ENCODE results near the gene NLRP6. TPM values are rescaled to one million over a fixed set of nuclear protein-coding genes. Genes with fewer than 3 reads are reported as not detected.

Gene NLRP6
- polyA plus RNA-seq, 2 of the 4 experiments (the other 2 are of a cell fraction) = 0.03 TPM; not detected in 1

DNA sequence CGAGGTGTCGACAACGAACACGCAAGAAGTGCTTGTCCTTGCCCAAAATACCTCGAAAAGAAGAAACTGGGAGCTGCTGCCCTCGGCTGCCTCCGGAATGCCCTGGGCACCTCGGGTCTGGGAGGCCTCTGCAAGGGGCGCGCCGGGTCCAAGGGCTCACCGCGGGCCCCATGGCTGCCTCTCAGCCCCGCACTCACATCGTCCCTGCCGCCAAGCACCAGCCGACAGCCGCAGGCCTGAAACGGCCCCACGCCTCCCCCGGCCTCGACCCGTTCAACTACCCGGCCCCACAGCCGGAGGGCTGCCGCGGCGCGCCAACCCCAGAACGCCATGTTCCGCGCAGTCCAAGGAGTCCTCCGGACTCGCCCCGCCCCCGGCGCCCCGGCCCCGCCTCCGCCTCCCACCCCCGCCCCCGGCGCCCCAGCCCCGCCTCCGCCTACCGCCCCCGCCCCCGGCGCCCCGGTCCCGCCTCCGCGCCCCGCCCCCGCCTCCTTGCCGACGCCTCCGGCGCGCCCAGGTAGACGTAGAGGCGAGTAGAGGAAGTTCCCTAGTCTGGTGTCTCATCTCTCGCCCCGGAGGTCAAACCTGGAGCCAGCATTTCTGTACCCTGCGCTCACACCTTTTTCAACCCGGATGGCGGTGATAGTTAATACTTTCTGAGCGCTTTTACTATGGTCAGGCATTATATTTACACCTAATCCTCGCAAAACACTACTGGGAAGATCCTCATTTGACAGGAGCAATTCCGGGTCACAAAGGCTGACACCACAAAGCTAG, 42.0 kb upstream of the NLRP6 start, which contains the start of gene SIRT3 (continued):
- TF ChIP-seq, protein P1, sequence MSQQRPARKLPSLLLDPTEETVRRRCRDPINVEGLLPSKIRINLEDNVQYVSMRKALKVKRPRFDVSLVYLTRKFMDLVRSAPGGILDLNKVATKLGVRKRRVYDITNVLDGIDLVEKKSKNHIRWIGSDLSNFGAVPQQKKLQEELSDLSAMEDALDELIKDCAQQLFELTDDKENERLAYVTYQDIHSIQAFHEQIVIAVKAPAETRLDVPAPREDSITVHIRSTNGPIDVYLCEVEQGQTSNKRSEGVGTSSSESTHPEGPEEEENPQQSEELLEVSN (IDR thresholded peaks at IDR 0.05; ENCODE audit: borderline replicate concordance, low read depth) = peak; percentile 51; the same call in 1 of the 2 replicates
- TF ChIP-seq, protein P2, sequence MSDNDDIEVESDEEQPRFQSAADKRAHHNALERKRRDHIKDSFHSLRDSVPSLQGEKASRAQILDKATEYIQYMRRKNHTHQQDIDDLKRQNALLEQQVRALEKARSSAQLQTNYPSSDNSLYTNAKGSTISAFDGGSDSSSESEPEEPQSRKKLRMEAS (IDR thresholded peaks at IDR 0.05) = peak; percentile 43; the same call in 1 of the 2 replicates
- no peak for TF ChIP-seq HOXB13 (CRISPR knock-in tag; IDR thresholded peaks at IDR 0.05; ENCODE audit: low read depth)
- no peak for TF ChIP-seq ESRRA (IDR thresholded peaks at IDR 0.05; ENCODE audit: borderline replicate concordance, low read length)
- TF ChIP-seq ZC3H11A (IDR thresholded peaks at IDR 0.05) = no peak
- TF ChIP-seq CHD2 (IDR thresholded peaks at IDR 0.05; ENCODE audit: low read length, partially characterized antibody) = no peak
- TF ChIP-seq HDAC2 (IDR thresholded peaks at IDR 0.05) = no peak
- TF ChIP-seq ZNF302 (CRISPR knock-in tag; IDR thresholded peaks at IDR 0.05) = no peak
- TF ChIP-seq JUN (IDR thresholded peaks at IDR 0.05) = peak; percentile 67 to 80
- 0 out of 2 replicates have a peak, but pooled peaks have one; percentile 61 for TF ChIP-seq MAZ (IDR thresholded peaks at IDR 0.05; ENCODE audit: borderline replicate concordance, low read depth, low read length)
- no peak for TF ChIP-seq RFX5 (IDR thresholded peaks at IDR 0.05)
- peak; percentile 68; the same call in 1 of the 2 replicates for TF ChIP-seq PHF8 (IDR thresholded peaks at IDR 0.05; ENCODE audit: borderline replicate concordance, low read depth)
- TF ChIP-seq FOSB (CRISPR knock-in tag; IDR thresholded peaks at IDR 0.05) = no peak
- no peak for TF ChIP-seq RAD21 (conservative IDR thresholded peaks at IDR 0.05 in 1 of 2, IDR thresholded peaks at IDR 0.05 in 1 of 2)
- peak; percentile 16; the same call in 1 of the 2 replicates for TF ChIP-seq TFCP2L1 (CRISPR knock-in tag; IDR thresholded peaks at IDR 0.05)
- no peak for TF ChIP-seq EHF (CRISPR knock-in tag; IDR thresholded peaks at IDR 0.05)
- no peak for TF ChIP-seq HOXB5 (CRISPR knock-in tag; IDR thresholded peaks at IDR 0.05)
- no peak for TF ChIP-seq FOSL2 (IDR thresholded peaks at IDR 0.05)
- no peak for TF ChIP-seq FOSL2 (CRISPR knock-in tag; IDR thresholded peaks at IDR 0.05)
- TF ChIP-seq RARB (CRISPR knock-in tag; IDR thresholded peaks at IDR 0.05) = no peak
- peak; percentile 78 for TF ChIP-seq POLR2A (IDR thresholded peaks at IDR 0.05; ENCODE audit: low read length)
- TF ChIP-seq MYC (IDR thresholded peaks at IDR 0.05; ENCODE audit: borderline replicate concordance, low read length) = no peak
- no peak for TF ChIP-seq EHMT2 (IDR thresholded peaks at IDR 0.05; ENCODE audit: low read depth)
- TF ChIP-seq EP300 (IDR thresholded peaks at IDR 0.05) = no peak
- TF ChIP-seq, protein P3, sequence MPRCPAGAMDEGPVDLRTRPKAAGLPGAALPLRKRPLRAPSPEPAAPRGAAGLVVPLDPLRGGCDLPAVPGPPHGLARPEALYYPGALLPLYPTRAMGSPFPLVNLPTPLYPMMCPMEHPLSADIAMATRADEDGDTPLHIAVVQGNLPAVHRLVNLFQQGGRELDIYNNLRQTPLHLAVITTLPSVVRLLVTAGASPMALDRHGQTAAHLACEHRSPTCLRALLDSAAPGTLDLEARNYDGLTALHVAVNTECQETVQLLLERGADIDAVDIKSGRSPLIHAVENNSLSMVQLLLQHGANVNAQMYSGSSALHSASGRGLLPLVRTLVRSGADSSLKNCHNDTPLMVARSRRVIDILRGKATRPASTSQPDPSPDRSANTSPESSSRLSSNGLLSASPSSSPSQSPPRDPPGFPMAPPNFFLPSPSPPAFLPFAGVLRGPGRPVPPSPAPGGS (IDR thresholded peaks at IDR 0.05) = peak; percentile 74; the same call in 1 of the 3 replicates
- TF ChIP-seq HEYL (CRISPR knock-in tag; IDR thresholded peaks at IDR 0.05) = no peak
- TF ChIP-seq, protein P4, sequence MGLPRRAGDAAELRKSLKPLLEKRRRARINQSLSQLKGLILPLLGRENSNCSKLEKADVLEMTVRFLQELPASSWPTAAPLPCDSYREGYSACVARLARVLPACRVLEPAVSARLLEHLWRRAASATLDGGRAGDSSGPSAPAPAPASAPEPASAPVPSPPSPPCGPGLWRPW (IDR thresholded peaks at IDR 0.05) = no peak
- TF ChIP-seq, protein P5, sequence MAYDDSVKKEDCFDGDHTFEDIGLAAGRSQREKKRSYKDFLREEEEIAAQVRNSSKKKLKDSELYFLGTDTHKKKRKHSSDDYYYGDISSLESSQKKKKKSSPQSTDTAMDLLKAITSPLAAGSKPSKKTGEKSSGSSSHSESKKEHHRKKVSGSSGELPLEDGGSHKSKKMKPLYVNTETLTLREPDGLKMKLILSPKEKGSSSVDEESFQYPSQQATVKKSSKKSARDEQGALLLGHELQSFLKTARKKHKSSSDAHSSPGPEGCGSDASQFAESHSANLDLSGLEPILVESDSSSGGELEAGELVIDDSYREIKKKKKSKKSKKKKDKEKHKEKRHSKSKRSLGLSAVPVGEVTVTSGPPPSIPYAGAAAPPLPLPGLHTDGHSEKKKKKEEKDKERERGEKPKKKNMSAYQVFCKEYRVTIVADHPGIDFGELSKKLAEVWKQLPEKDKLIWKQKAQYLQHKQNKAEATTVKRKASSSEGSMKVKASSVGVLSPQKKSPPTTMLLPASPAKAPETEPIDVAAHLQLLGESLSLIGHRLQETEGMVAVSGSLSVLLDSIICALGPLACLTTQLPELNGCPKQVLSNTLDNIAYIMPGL (CRISPR knock-in tag; IDR thresholded peaks at IDR 0.05; ENCODE audit: borderline replicate concordance) = no peak
- TF ChIP-seq KDM1A (IDR thresholded peaks at IDR 0.05; ENCODE audit: low read depth) = no peak
- no peak for TF ChIP-seq GATA3 (IDR thresholded peaks at IDR 0.05; ENCODE audit: borderline replicate concordance)
- no peak for TF ChIP-seq RCOR1 (IDR thresholded peaks at IDR 0.05; ENCODE audit: low read depth, low read length)
- TF ChIP-seq HOXA7 (CRISPR knock-in tag; IDR thresholded peaks at IDR 0.05) = peak; percentile 22; the same call in 1 of the 2 replicates
- no peak for TF ChIP-seq CBX2 (IDR thresholded peaks at IDR 0.05; ENCODE audit: borderline replicate concordance, low read depth)
- TF ChIP-seq SMC3 (IDR thresholded peaks at IDR 0.05) = no peak
- no peak for TF ChIP-seq RNF2 (IDR thresholded peaks at IDR 0.05; ENCODE audit: borderline replicate concordance, low read depth)
- no peak for TF ChIP-seq CEBPB (IDR thresholded peaks at IDR 0.05)

All from A549 (cell line).